ENCODE data around the gene CEACAM1.
"Not testable (repeated sequence)": the region's sequence is repeated elsewhere in the genome, so short reads cannot be mapped to it uniquely, and the experiment has no call there.

CEACAM1 gene

GRCh38 chr19:42508892-42509444 lies 19.3 kb downstream of the CEACAM1 start:
- H3K4me3 ChIP-seq (ENCODE audit: low read length), result no peak overlapping the region
- no peak for TF ChIP-seq ZNF274 (IDR thresholded peaks at IDR 0.05; ENCODE audit: low read depth, low read length)

- no peak overlapping the region for H3K4me3 ChIP-seq (ENCODE audit: low read length)
- no peak for TF ChIP-seq ZNF274 (IDR thresholded peaks at IDR 0.05; ENCODE audit: low read depth, low read length)
Measured at GRCh38 chr19:42505066-42505465, 23.2 kb downstream of the CEACAM1 start.

GRCh38 chr19:42501733-42502132 lies 26.5 kb downstream of the CEACAM1 start:
- no peak overlapping the region for H3K4me3 ChIP-seq (ENCODE audit: low read length)
- TF ChIP-seq ZNF274 (IDR thresholded peaks at IDR 0.05; ENCODE audit: low read depth, low read length), result no peak

- not testable (repeated sequence) for H3K4me3 ChIP-seq (ENCODE audit: low read length)
Measured at GRCh38 chr19:42501243-42501642, 27.0 kb downstream of the CEACAM1 start.

- no peak for TF ChIP-seq ZNF274 (IDR thresholded peaks at IDR 0.05; ENCODE audit: low read depth, low read length)
- peak overlapping the region; percentile 18; the same call in 1 of the 2 replicates for H3K4me3 ChIP-seq (ENCODE audit: low read length)
Measured at GRCh38 chr19:42498169-42498757, 30.0 kb downstream of the CEACAM1 start.

GRCh38 chr19:42497492-42498168 lies 30.7 kb downstream of the CEACAM1 start:
- TF ChIP-seq ZNF274 (IDR thresholded peaks at IDR 0.05; ENCODE audit: low read depth, low read length), result no peak
- H3K4me3 ChIP-seq (ENCODE audit: low read length), result peak overlapping the region; percentile 18; the same call in 1 of the 2 replicates

- TF ChIP-seq ZNF274 (IDR thresholded peaks at IDR 0.05; ENCODE audit: low read depth, low read length), result no peak
- no peak overlapping the region for H3K4me3 ChIP-seq (ENCODE audit: low read length)
Measured at GRCh38 chr19:42496460-42497133, 31.7 kb downstream of the CEACAM1 start.

GRCh38 chr19:42495663-42496062 lies 32.6 kb downstream of the CEACAM1 start:
- no peak for TF ChIP-seq ZNF274 (IDR thresholded peaks at IDR 0.05; ENCODE audit: low read depth, low read length)

GRCh38 chr19:42494321-42494720 lies 34.0 kb downstream of the CEACAM1 start:
- H3K4me3 ChIP-seq (ENCODE audit: low read length), result no peak overlapping the region
- TF ChIP-seq ZNF274 (IDR thresholded peaks at IDR 0.05; ENCODE audit: low read depth, low read length), result no peak

More at GRCh38 chr19:42495663-42496062, 32.6 kb downstream of the CEACAM1 start:
- H3K4me3 ChIP-seq (ENCODE audit: low read length), result no peak overlapping the region

GRCh38 chr19:42488783-42489521 lies 39.3 kb downstream of the CEACAM1 start:
- no peak for TF ChIP-seq ZNF274 (IDR thresholded peaks at IDR 0.05; ENCODE audit: low read depth, low read length)
- H3K4me3 ChIP-seq (ENCODE audit: low read length), result no peak overlapping the region

- TF ChIP-seq ZNF274 (IDR thresholded peaks at IDR 0.05; ENCODE audit: low read depth, low read length), result no peak
- no peak overlapping the region for H3K4me3 ChIP-seq (ENCODE audit: low read length)
Measured at GRCh38 chr19:42487798-42488178, 40.5 kb downstream of the CEACAM1 start.

- no peak for TF ChIP-seq ZNF274 (IDR thresholded peaks at IDR 0.05; ENCODE audit: low read depth, low read length)
Measured at GRCh38 chr19:42487032-42487797, 41.1 kb downstream of the CEACAM1 start.

GRCh38 chr19:42485036-42485435 lies 43.2 kb downstream of the CEACAM1 start:
- not testable (repeated sequence) for H3K4me3 ChIP-seq (ENCODE audit: low read length)

More at GRCh38 chr19:42487032-42487797, 41.1 kb downstream of the CEACAM1 start:
- no peak overlapping the region for H3K4me3 ChIP-seq (ENCODE audit: low read length)
